Esophagus muscularis mucosa (tissue), 4 donors: ENCODE measurements around the gene SLCO3A1.

ENCODE experiments used
- EP300 ChIP-seq: sonication (generic); formaldehyde crosslinking; IDR thresholded peaks from one replicate; pipeline ENCODE4 v1.6.1; 2017; ENCODE audit warnings: antibody characterized with exemption
- POLR2A ChIP-seq: fragments of 450-650 bp; IDR thresholded peaks from one replicate; pipeline ENCODE4 v1.6.1; 2017; ENCODE audit warnings: antibody characterized with exemption, moderate library complexity, mild to moderate bottlenecking, low read depth
- POLR2AphosphoS5 ChIP-seq, 2 donors: sonication (generic); formaldehyde crosslinking; IDR thresholded peaks; one replicate each; pipeline ENCODE4 v1.6.1; 2017; ENCODE audit warnings: antibody characterized with exemption in 2 of 2
- TF ChIP-seq, protein P1 (sequence below), 3 experiments: fragments of 200-600 bp in 2 of 3; fragments of 450-650 bp in 1 of 3; sonication (generic) in 2 of 3; IDR thresholded peaks; one replicate each; pipeline ENCODE4 v1.5.1; 2017 to 2019; ENCODE audit warnings: antibody characterized with exemption in 3 of 3, mild to moderate bottlenecking in 2 of 3, moderate library complexity in 1 of 3

DNA sequence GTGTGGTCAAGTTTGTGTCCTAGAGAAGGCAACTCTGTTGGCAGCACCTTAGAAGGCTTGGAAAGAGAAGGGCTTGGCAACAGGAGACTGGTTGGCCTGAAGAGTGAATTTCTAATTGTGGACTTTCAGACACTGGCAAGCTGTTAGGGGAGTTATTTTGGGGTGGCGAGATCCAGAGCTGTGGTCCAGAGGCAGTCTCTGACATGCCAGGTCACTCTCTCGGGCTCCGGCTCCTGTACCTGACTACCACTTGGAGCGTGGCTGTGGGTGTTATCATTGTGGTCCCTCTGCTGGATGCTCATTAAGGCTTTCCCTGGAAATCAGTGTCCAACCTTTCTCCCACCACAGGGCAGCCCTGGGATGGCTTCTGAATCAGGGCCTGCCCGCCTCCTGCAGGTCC is 209.0 kb downstream of the SLCO3A1 start:
- no peak for TF ChIP-seq POLR2AphosphoS5 (IDR thresholded peaks at IDR 0.05)
- no peak for TF ChIP-seq POLR2A
- TF ChIP-seq, protein P1, sequence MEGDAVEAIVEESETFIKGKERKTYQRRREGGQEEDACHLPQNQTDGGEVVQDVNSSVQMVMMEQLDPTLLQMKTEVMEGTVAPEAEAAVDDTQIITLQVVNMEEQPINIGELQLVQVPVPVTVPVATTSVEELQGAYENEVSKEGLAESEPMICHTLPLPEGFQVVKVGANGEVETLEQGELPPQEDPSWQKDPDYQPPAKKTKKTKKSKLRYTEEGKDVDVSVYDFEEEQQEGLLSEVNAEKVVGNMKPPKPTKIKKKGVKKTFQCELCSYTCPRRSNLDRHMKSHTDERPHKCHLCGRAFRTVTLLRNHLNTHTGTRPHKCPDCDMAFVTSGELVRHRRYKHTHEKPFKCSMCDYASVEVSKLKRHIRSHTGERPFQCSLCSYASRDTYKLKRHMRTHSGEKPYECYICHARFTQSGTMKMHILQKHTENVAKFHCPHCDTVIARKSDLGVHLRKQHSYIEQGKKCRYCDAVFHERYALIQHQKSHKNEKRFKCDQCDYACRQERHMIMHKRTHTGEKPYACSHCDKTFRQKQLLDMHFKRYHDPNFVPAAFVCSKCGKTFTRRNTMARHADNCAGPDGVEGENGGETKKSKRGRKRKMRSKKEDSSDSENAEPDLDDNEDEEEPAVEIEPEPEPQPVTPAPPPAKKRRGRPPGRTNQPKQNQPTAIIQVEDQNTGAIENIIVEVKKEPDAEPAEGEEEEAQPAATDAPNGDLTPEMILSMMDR (IDR thresholded peaks at IDR 0.05): no peak
- no peak for TF ChIP-seq EP300
